SK-N-SH (cell line): ENCODE results near the gene ZNF689. TPM values are rescaled to one million over a fixed set of nuclear protein-coding genes. Genes with fewer than 3 reads are reported as not detected.

ENCODE experiments used
- CTCF ChIA-PET: fragments of 300-600, 350-600 bp; formaldehyde crosslinking; extraction: SDS; loops from one replicate; lab custom pipeline; 2021; lab: Yijun Ruan, JAX
- POLR2A ChIA-PET: fragments of 350-600 bp; sonication (Branson Sonifier 250); formaldehyde crosslinking; extraction: SDS; loops from one replicate; lab custom pipeline; 2020; ENCODE audit warnings: antibody characterized with exemption, inconsistent platforms; lab: Yijun Ruan, JAX
- DNase-seq: peaks from one replicate; pipeline ENCODE4 v3.0.0; 2012
- H2AFZ ChIP-seq: fragments of 200-600 bp; sonication (generic); 2 replicates; pipeline ENCODE4 v1.8.1; 2016; ENCODE audit warnings: antibody characterized with exemption, mild to moderate bottlenecking, low read depth
- H3F3A ChIP-seq: fragments of 200-600 bp; sonication (generic); replicated peaks from 2 replicates; pipeline ENCODE3; 2016; ENCODE audit warnings: antibody characterized with exemption, mild to moderate bottlenecking; ENCODE audit not compliant: insufficient read depth
- H3K27ac ChIP-seq, 2 experiments: fragments of 200-500 bp in 1 of 2; fragments of 200-600 bp in 1 of 2; sonication (Bioruptor generic) in 1 of 2; sonication (generic), shearing (Covaris generic) in 1 of 2; 2 replicates each; pipeline versions ENCODE4 v1.5.1 to v1.6.1; 2014 to 2016; ENCODE audit warnings: low read depth in 2 of 2, inconsistent platforms in 1 of 2, low read length in 1 of 2, mild to moderate bottlenecking in 1 of 2, mixed read lengths in 1 of 2
- H3K27me3 ChIP-seq: fragments of 200-600 bp; sonication (generic), shearing (Covaris generic); 2 replicates; pipeline ENCODE4 v1.6.1; 2016; ENCODE audit warnings: mixed run types; ENCODE audit not compliant: insufficient read depth
- H3K36me3 ChIP-seq, 2 experiments: fragments of 200-500 bp in 1 of 2; fragments of 200-600 bp in 1 of 2; sonication (Bioruptor generic) in 1 of 2; sonication (generic) in 1 of 2; replicated peaks in 1 of 2; 2 replicates each; pipeline versions ENCODE3 to v1.5.1; 2014 to 2016; ENCODE audit warnings: low read length in 1 of 2, mild to moderate bottlenecking in 1 of 2; ENCODE audit not compliant: insufficient read depth in 2 of 2, control insufficient read depth in 1 of 2
- H3K4me1 ChIP-seq, 2 experiments: fragments of 200-500 bp in 1 of 2; fragments of 200-600 bp in 1 of 2; sonication (Bioruptor generic) in 1 of 2; sonication (generic), shearing (Covaris generic) in 1 of 2; 2 replicates each; pipeline versions ENCODE4 v1.5.1 to v1.6.1; 2014 to 2016; ENCODE audit warnings: low read depth in 1 of 2, low read length in 1 of 2, mixed run types in 1 of 2; ENCODE audit not compliant: insufficient read depth in 2 of 2, control insufficient read depth in 1 of 2
- H3K4me2 ChIP-seq: fragments of 200-600 bp; sonication (generic), shearing (Covaris generic); 2 replicates; pipeline ENCODE4 v1.6.1; 2017; ENCODE audit warnings: mixed run types
- H3K4me3 ChIP-seq, 2 experiments: fragments of 200-500 bp in 1 of 2; fragments of 200-600 bp in 1 of 2; sonication (Bioruptor generic) in 1 of 2; sonication (generic), shearing (Covaris generic) in 1 of 2; 2 replicates each; pipeline versions ENCODE4 v1.5.1 to v1.8.1; 2014 to 2016; ENCODE audit warnings: low read depth in 2 of 2, inconsistent platforms in 1 of 2, low read length in 1 of 2, mild to moderate bottlenecking in 1 of 2, mixed read lengths in 1 of 2, moderate library complexity in 1 of 2
- H3K79me2 ChIP-seq: fragments of 200-600 bp; sonication (generic); 2 replicates; pipeline ENCODE4 v1.8.1; 2017; ENCODE audit warnings: mild to moderate bottlenecking; ENCODE audit not compliant: insufficient read depth
- H3K9ac ChIP-seq: fragments of 200-600 bp; sonication (generic); 2 replicates; pipeline ENCODE4 v1.6.1; 2017; ENCODE audit warnings: mixed run types
- H3K9me2 ChIP-seq: fragments of 200-600 bp; sonication (generic); 2 replicates; pipeline ENCODE4 v1.6.1; 2017; ENCODE audit warnings: mixed run types
- H3K9me3 ChIP-seq: fragments of 200-600 bp; sonication (generic); 2 replicates; pipeline ENCODE4 v1.6.1; 2017; ENCODE audit warnings: mixed run types, mild to moderate bottlenecking, moderate library complexity
- H4K20me1 ChIP-seq: fragments of 200-600 bp; sonication (generic); 2 replicates; pipeline ENCODE4 v1.6.1; 2017; ENCODE audit warnings: mild to moderate bottlenecking, mixed run types; ENCODE audit not compliant: insufficient read depth
- CTCF ChIP-seq: fragments of 200-600 bp; sonication (generic); IDR thresholded peaks from 2 replicates; pipeline ENCODE4 v1.6.1; 2017; ENCODE audit warnings: antibody characterized with exemption, mild to moderate bottlenecking, moderate library complexity
- EP300 ChIP-seq, 2 experiments: IDR thresholded peaks; 2 replicates each; pipeline versions ENCODE4 v1.4.0 to v1.6.1; 2012; ENCODE audit warnings: borderline replicate concordance in 1 of 2, low read depth in 1 of 2, low read length in 1 of 2
- FOSL2 ChIP-seq: IDR thresholded peaks from 2 replicates; pipeline ENCODE4 v1.4.0; 2012; ENCODE audit warnings: low read depth, mild to moderate bottlenecking, moderate library complexity, borderline replicate concordance
- FOXJ3 ChIP-seq: sonication (generic); formaldehyde crosslinking; IDR thresholded peaks from 2 replicates; pipeline ENCODE4 v1.5.1; 2020; ENCODE audit warnings: mild to moderate bottlenecking, missing genetic modification reagents
- GABPA ChIP-seq: IDR thresholded peaks from 2 replicates; pipeline ENCODE4 v1.4.0; 2012; ENCODE audit warnings: low read depth, mild to moderate bottlenecking
- NFIC ChIP-seq: IDR thresholded peaks from 2 replicates; pipeline ENCODE4 v1.4.0; 2012; ENCODE audit warnings: borderline replicate concordance
- RAD21 ChIP-seq: IDR thresholded peaks from 2 replicates; pipeline ENCODE4 v1.6.1; 2012; ENCODE audit warnings: mild to moderate bottlenecking, low read length
- RCOR1 ChIP-seq: fragments of 150-350 bp; IDR thresholded peaks from 2 replicates; pipeline ENCODE4 v1.6.1; 2017; ENCODE audit warnings: antibody characterized with exemption, low read length
- YY1 ChIP-seq: IDR thresholded peaks from 2 replicates; pipeline ENCODE4 v1.4.0; 2012; ENCODE audit warnings: low read depth, mild to moderate bottlenecking
- WGBS: methylation state at CpG from one replicate; pipeline ENCODE4 v1.1.6; 2017; ENCODE audit warnings: low lambda C conversion rate; 5-methylcytosine and 5-hydroxymethylcytosine counted together
- polyA plus RNA-seq, 3 experiments: library from polyadenylated mRNA; depleted of rRNA; stranded (reverse); fragments of >200 nt; gene quantifications; 2 replicates each; pipeline ENCODE4 v1.2.3, GENCODE V29; 2012
- TF ChIP-seq, protein P1 (sequence below): IDR thresholded peaks from 2 replicates; pipeline ENCODE4; 2012
- TF ChIP-seq, protein P2 (sequence below): IDR thresholded peaks from 2 replicates; pipeline ENCODE4 v1.4.0; 2012; ENCODE audit warnings: low read depth, borderline replicate concordance

ZNF689 gene
- polyA plus RNA-seq, 1 of the 3 experiments (the other 2 are of a cell fraction): 2.9 TPM

- TF ChIP-seq CTCF: no peak
- TF ChIP-seq FOXJ3 (CRISPR knock-in tag): no peak
- peak; percentile 1; the same call in 1 of the 2 replicates for TF ChIP-seq RAD21
- TF ChIP-seq YY1: peak; percentile 100
- TF ChIP-seq GABPA: peak; percentile 66
- TF ChIP-seq, protein P1, sequence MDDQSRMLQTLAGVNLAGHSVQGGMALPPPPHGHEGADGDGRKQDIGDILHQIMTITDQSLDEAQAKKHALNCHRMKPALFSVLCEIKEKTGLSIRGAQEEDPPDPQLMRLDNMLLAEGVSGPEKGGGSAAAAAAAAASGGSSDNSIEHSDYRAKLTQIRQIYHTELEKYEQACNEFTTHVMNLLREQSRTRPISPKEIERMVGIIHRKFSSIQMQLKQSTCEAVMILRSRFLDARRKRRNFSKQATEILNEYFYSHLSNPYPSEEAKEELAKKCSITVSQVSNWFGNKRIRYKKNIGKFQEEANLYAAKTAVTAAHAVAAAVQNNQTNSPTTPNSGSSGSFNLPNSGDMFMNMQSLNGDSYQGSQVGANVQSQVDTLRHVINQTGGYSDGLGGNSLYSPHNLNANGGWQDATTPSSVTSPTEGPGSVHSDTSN: peak; percentile 59; the same call in 1 of the 2 replicates
- peak; percentile 71 for TF ChIP-seq FOSL2
- TF ChIP-seq EP300 (IDR thresholded peaks at IDR 0.05; ENCODE audit: borderline replicate concordance in 1 of 2, low read depth in 1 of 2, low read length in 1 of 2): no peak
- TF ChIP-seq, protein P2, sequence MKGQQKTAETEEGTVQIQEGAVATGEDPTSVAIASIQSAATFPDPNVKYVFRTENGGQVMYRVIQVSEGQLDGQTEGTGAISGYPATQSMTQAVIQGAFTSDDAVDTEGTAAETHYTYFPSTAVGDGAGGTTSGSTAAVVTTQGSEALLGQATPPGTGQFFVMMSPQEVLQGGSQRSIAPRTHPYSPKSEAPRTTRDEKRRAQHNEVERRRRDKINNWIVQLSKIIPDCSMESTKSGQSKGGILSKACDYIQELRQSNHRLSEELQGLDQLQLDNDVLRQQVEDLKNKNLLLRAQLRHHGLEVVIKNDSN: no peak
- TF ChIP-seq, all 33 proteins: peak for 16
Observed at GRCh38 chr16:30557957-30558788, 52.0 kb downstream of the ZNF689 start, which contains the start of gene ZNF764 (continued).

- WGBS: 4% methylated on average over 6 of the region's 17 CpGs
- Histone ChIP-seq H3K27ac (peak overlapping the region; percentile 88 to 92), H3K9me2 (no peaks in the 10 kb centered on the region), H3K4me2 (peak overlapping the region; percentile 95), H3K9ac (peak overlapping the region; percentile 94), H3K9me3 (no peaks in the 10 kb centered on the region), H3K79me2 (peaks cover 26% of the 10 kb centered on the region), H4K20me1 (no peaks in the 10 kb centered on the region), H3F3A (peaks cover 7% of the 10 kb centered on the region), H3K27me3 (no peaks in the 10 kb centered on the region), H3K4me3 (peak overlapping the region; percentile 75 to 91), H3K4me1 (peaks cover 0 to 6% of the 10 kb centered on the region in 2 experiments; a peak in 1 of 4 replicates), H2AFZ (peak overlapping the region; percentile 92), H3K36me3 (peaks cover 0 to 21% of the 10 kb centered on the region in 2 experiments)
- TF ChIP-seq RCOR1 (no peak), NFIC (no peak)
- POLR2A ChIA-PET: interaction anchor here (0.6 to 3.8 kb wide), 7 partner anchors 10 to 131 kb away, joined by 3 to 47 read pairs (median 5); partner anchors contain the start of genes ZNF688 and ZNF747
- DNase-seq: no peak
- CTCF ChIA-PET: interaction anchor here (0.6 to 2.1 kb wide), 7 partner anchors 14 to 127 kb away, joined by 3 to 19 read pairs (median 5); partner anchors contain the start of gene DCTPP1
Observed at GRCh38 chr16:30557707-30557956, 52.6 kb downstream of the ZNF689 start.
